IMR-90 (cell line): ENCODE results near the gene CFAP52. TPM values are rescaled to one million over a fixed set of nuclear protein-coding genes. Genes with fewer than 3 reads are reported as not detected.

Source experiments
- ATAC-seq: fragments of 200-7000 bp; cut with Tn5 transposase; 2 replicates; pipeline ENCODE4 v1.9.1; 2020; ENCODE audit warnings: low read depth, mild to moderate bottlenecking, moderate library complexity
- BruUV-seq: library from RNA; stranded (reverse); fragments of 400-500 nt; replicated peaks from 2 replicates; lab custom pipeline; 2021; lab: Mats Ljungman, UMichigan
- CTCF ChIA-PET: fragments of 300-600 bp; formaldehyde crosslinking; extraction: SDS; loops from one replicate; lab custom pipeline; 2021; ENCODE audit warnings: antibody characterized with exemption; lab: Yijun Ruan, JAX
- POLR2A ChIA-PET: fragments of 300-600 bp; sonication (Branson Sonifier 250); formaldehyde crosslinking; loops from one replicate; lab custom pipeline; 2022; ENCODE audit warnings: antibody characterized with exemption; ENCODE audit not compliant: unreplicated experiment; lab: Charles Lee
- DNase-seq: peaks from one replicate; pipeline ENCODE4 v3.0.0; 2013
- H2AFZ ChIP-seq: replicated peaks from 2 replicates; pipeline ENCODE3; 2013; ENCODE audit warnings: low read length, mild to moderate bottlenecking; ENCODE audit not compliant: poor library complexity
- H2AK5ac ChIP-seq: 2 replicates; pipeline ENCODE4 v1.6.1; 2013; ENCODE audit warnings: low read depth, low read length, inconsistent platforms
- H2AK9ac ChIP-seq: replicated peaks from 2 replicates; pipeline ENCODE3; 2013; ENCODE audit warnings: mild to moderate bottlenecking, low read depth, low read length, moderate library complexity; ENCODE audit not compliant: poor library complexity
- H2BK120ac ChIP-seq: 2 replicates; pipeline ENCODE4 v1.6.1; 2013; ENCODE audit warnings: low read depth, low read length, inconsistent platforms
- H2BK15ac ChIP-seq: 3 replicates; pipeline ENCODE4 v1.6.1; 2013; ENCODE audit warnings: low read depth, low read length, inconsistent platforms
- H2BK20ac ChIP-seq: 2 replicates; pipeline ENCODE4 v1.6.1; 2013; ENCODE audit warnings: low read depth, mild to moderate bottlenecking, inconsistent platforms, low read length, moderate library complexity
- H2BK5ac ChIP-seq: 2 replicates; pipeline ENCODE4 v1.6.1; 2013; ENCODE audit warnings: mild to moderate bottlenecking, low read depth, low read length, inconsistent platforms; ENCODE audit not compliant: poor library complexity, severe bottlenecking
- H3K14ac ChIP-seq: replicated peaks from 2 replicates; pipeline ENCODE4 v1.6.1; 2013; ENCODE audit warnings: low read depth, low read length, inconsistent platforms
- H3K18ac ChIP-seq: 2 replicates; pipeline ENCODE4 v1.6.1; 2013; ENCODE audit warnings: low read depth, low read length, control low read depth
- H3K23ac ChIP-seq: 2 replicates; pipeline ENCODE4 v1.6.1; 2013; ENCODE audit warnings: low read depth, low read length, inconsistent platforms
- H3K27ac ChIP-seq: 2 replicates; pipeline ENCODE4 v1.5.1; 2013; ENCODE audit warnings: mild to moderate bottlenecking, control low read depth, low read length; ENCODE audit not compliant: insufficient read depth
- H3K27me3 ChIP-seq: 2 replicates; pipeline ENCODE4 v1.6.1; 2013; ENCODE audit warnings: low read length; ENCODE audit not compliant: control insufficient read depth, insufficient read depth
- H3K36me3 ChIP-seq: 2 replicates; pipeline ENCODE4 v1.6.1; 2013; ENCODE audit warnings: low read length, mixed read lengths; ENCODE audit not compliant: control insufficient read depth, insufficient read depth
- H3K4ac ChIP-seq: 2 replicates; pipeline ENCODE4 v1.6.1; 2013; ENCODE audit warnings: low read depth, low read length, inconsistent platforms
- H3K4me1 ChIP-seq: 2 replicates; pipeline ENCODE4 v1.6.1; 2013; ENCODE audit warnings: low read length, mixed read lengths; ENCODE audit not compliant: control insufficient read depth, insufficient read depth
- H3K4me2 ChIP-seq: 2 replicates; pipeline ENCODE4 v1.6.1; 2013; ENCODE audit warnings: low read depth, mild to moderate bottlenecking, control low read depth, low read length, moderate library complexity
- H3K4me3 ChIP-seq: 2 replicates; pipeline ENCODE4 v1.5.1; 2013; ENCODE audit warnings: low read depth, mild to moderate bottlenecking, control low read depth, low read length, moderate library complexity; ENCODE audit not compliant: insufficient read depth
- H3K56ac ChIP-seq: 2 replicates; pipeline ENCODE4 v1.6.1; 2013; ENCODE audit warnings: low read length, inconsistent platforms; ENCODE audit not compliant: insufficient read depth; ENCODE audit errors: extremely low read depth
- H3K79me1 ChIP-seq, 2 experiments: 2 replicates each; pipeline ENCODE4 v1.6.1; 2013; ENCODE audit warnings: low read length in 2 of 2, inconsistent platforms in 1 of 2, low read depth in 1 of 2
- H3K9ac ChIP-seq: 2 replicates; pipeline ENCODE4 v1.6.1; 2013; ENCODE audit warnings: low read depth, low read length, control low read depth
- H3K9me1 ChIP-seq: 2 replicates; pipeline ENCODE4 v1.6.1; 2013; ENCODE audit warnings: low read length, inconsistent platforms; ENCODE audit not compliant: insufficient read depth
- H3K9me3 ChIP-seq: 2 replicates; pipeline ENCODE4 v1.6.1; 2013; ENCODE audit warnings: low read length; ENCODE audit not compliant: control insufficient read depth, insufficient read depth
- H4K20me1 ChIP-seq: 2 replicates; pipeline ENCODE4 v1.6.1; 2013; ENCODE audit warnings: low read length, inconsistent platforms; ENCODE audit not compliant: insufficient read depth
- H4K5ac ChIP-seq: 2 replicates; pipeline ENCODE4 v1.6.1; 2013; ENCODE audit warnings: mild to moderate bottlenecking, low read depth, low read length, control low read depth
- H4K8ac ChIP-seq, 2 experiments: 2 replicates each; pipeline ENCODE4 v1.6.1; 2013; ENCODE audit warnings: low read depth in 2 of 2, low read length in 2 of 2, control low read depth in 1 of 2, inconsistent platforms in 1 of 2
- H4K91ac ChIP-seq: 2 replicates; pipeline ENCODE4 v1.6.1; 2013; ENCODE audit warnings: low read depth, low read length, inconsistent platforms; ENCODE audit not compliant: insufficient read depth
- BHLHE40 ChIP-seq: fragments of 150-350 bp; IDR thresholded peaks from 2 replicates; pipeline ENCODE4 v1.6.1; 2016; ENCODE audit warnings: mild to moderate bottlenecking, low read depth, low read length
- CEBPB ChIP-seq: IDR thresholded peaks from 2 replicates; pipeline ENCODE4 v1.6.1; 2012; ENCODE audit warnings: low read depth, low read length, improper control_type of control experiment
- CHD1 ChIP-seq: IDR thresholded peaks from 2 replicates; pipeline ENCODE4 v1.6.1; 2012; ENCODE audit warnings: low read depth, low read length, improper control_type of control experiment
- CTCF ChIP-seq: conservative IDR thresholded peaks from 2 replicates; pipeline ENCODE4 v1.5.1; 2012; ENCODE audit warnings: mild to moderate bottlenecking, low read depth, low read length, improper control_type of control experiment
- MAFK ChIP-seq: IDR thresholded peaks from 2 replicates; pipeline ENCODE4 v1.6.1; 2012; ENCODE audit warnings: low read depth, low read length, improper control_type of control experiment
- MAZ ChIP-seq: IDR thresholded peaks from 2 replicates; pipeline ENCODE4 v1.6.1; 2012; ENCODE audit warnings: low read depth, mild to moderate bottlenecking, low read length, improper control_type of control experiment, moderate library complexity, borderline replicate concordance
- NFE2L2 ChIP-seq: fragments of 150-350 bp; IDR thresholded peaks from 2 replicates; pipeline ENCODE4 v1.6.1; 2016; ENCODE audit warnings: low read depth, mild to moderate bottlenecking, low read length
- POLR2A ChIP-seq: IDR thresholded peaks from 2 replicates; pipeline ENCODE4 v1.6.1; 2012; ENCODE audit warnings: mild to moderate bottlenecking, low read depth, low read length
- RAD21 ChIP-seq: IDR thresholded peaks from 2 replicates; pipeline ENCODE4 v1.6.1; 2012; ENCODE audit warnings: low read length, improper control_type of control experiment
- RFX5 ChIP-seq: IDR thresholded peaks from 2 replicates; pipeline ENCODE4 v1.8.0; 2012; ENCODE audit warnings: low read depth, mild to moderate bottlenecking, low read length, moderate library complexity
- USF2 ChIP-seq: fragments of 150-350 bp; IDR thresholded peaks from 2 replicates; pipeline ENCODE4 v1.6.1; 2017; ENCODE audit warnings: mild to moderate bottlenecking, antibody characterized with exemption, low read length, low read depth
- WGBS, 2 experiments: methylation state at CpG; one replicate each; pipeline versions ENCODE4 v1.1.5 to v1.1.7; 2013; ENCODE audit warnings: missing lambda C conversion rate in 2 of 2; ENCODE audit not compliant: insufficient read length in 1 of 2; ENCODE audit errors: extremely low coverage in 2 of 2; 5-methylcytosine and 5-hydroxymethylcytosine counted together
- dilution Hi-C: fragments of 300-500 bp; cut with HindIII; formaldehyde crosslinking; loops from one replicate; pipeline ENCODE4 v1.14.3; 2018; ENCODE audit warnings: low sequenced_read_pairs; ENCODE audit not compliant: unreplicated experiment
- in situ Hi-C: fragments of 300-500 bp; cut with MboI; formaldehyde crosslinking; loops from 3 replicates; pipeline ENCODE4 v1.14.3; 2019; ENCODE audit warnings: low sequenced_read_pairs, inconsistent platforms, mixed read lengths
- intact Hi-C: fragments of 100-400 bp; cut with micrococcal nuclease; formaldehyde crosslinking; loops from 2 replicates; pipeline ENCODE4 v1.10.0; 2022
- polyA plus RNA-seq, 3 experiments: library from polyadenylated mRNA; depleted of rRNA; stranded (reverse); fragments of >200 nt; gene quantifications; 2 replicates each; pipeline ENCODE4 v1.2.3, GENCODE V29; 2012; ENCODE audit warnings: low replicate concordance in 1 of 3
- total RNA-seq: library from RNA; depleted of rRNA; stranded (reverse); fragments of >200 nt; gene quantifications from 2 replicates; pipeline ENCODE4 v1.2.3, GENCODE V29; 2012
- TF ChIP-seq, protein P1 (sequence below): fragments of 150-350 bp; IDR thresholded peaks from 2 replicates; pipeline ENCODE4 v1.6.1; 2016; ENCODE audit warnings: low read depth, mild to moderate bottlenecking, low read length, moderate library complexity, borderline replicate concordance

Gene CFAP52
- total and polyA plus RNA-seq, 2 of the 4 experiments (the other 2 are of a cell fraction): 0.22 TPM; not detected in 1

- dilution Hi-C loops: no loop called here
- no peak for ATAC-seq
Measured at GRCh38 chr17:9533441-9533840, 43.0 kb upstream of the CFAP52 start.

More at GRCh38 chr17:9533441-9533840, 43.0 kb upstream of the CFAP52 start:
- ChIA-PET POLR2A (no interaction called here), CTCF (no interaction called here)
- H3K36me3 ChIP-seq: no peaks in the 10 kb centered on the region
- no peak for TF ChIP-seq BHLHE40
- TF ChIP-seq POLR2A: no peak
- TF ChIP-seq CEBPB: no peak
- no peak for TF ChIP-seq USF2
- no peak for TF ChIP-seq CHD1
- no peak for TF ChIP-seq MAFK
- no peak for TF ChIP-seq CTCF
- no peak for TF ChIP-seq RFX5
- TF ChIP-seq MAZ: no peak
- TF ChIP-seq, protein P1, sequence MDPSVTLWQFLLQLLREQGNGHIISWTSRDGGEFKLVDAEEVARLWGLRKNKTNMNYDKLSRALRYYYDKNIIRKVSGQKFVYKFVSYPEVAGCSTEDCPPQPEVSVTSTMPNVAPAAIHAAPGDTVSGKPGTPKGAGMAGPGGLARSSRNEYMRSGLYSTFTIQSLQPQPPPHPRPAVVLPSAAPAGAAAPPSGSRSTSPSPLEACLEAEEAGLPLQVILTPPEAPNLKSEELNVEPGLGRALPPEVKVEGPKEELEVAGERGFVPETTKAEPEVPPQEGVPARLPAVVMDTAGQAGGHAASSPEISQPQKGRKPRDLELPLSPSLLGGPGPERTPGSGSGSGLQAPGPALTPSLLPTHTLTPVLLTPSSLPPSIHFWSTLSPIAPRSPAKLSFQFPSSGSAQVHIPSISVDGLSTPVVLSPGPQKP: no peak
- no peak for TF ChIP-seq NFE2L2
- no peak for TF ChIP-seq RAD21
- H4K8ac ChIP-seq: no peak overlapping the region
- H3K4me3 ChIP-seq: no peak overlapping the region
- H3K9me1 ChIP-seq: no peaks in the 10 kb centered on the region; the same call in 1 of the 2 replicates
- no peak overlapping the region for H2AK5ac ChIP-seq
- WGBS, 2 experiments: no CpG with 5 or more reads among the region's 4 CpGs
- intact Hi-C loops (no loop called here), in situ Hi-C loops (loop anchor here (25.0 kb wide), 1 partner anchor 746 kb away; the partner anchor contains the start of gene MFSD6L)
- no peak overlapping the region for H3K14ac ChIP-seq
- no peaks in the 10 kb centered on the region for H3K4me1 ChIP-seq
- H3K9me3 ChIP-seq: no peaks in the 10 kb centered on the region
- H4K20me1 ChIP-seq: no peaks in the 10 kb centered on the region
- no peak overlapping the region for H3K56ac ChIP-seq
- no peak overlapping the region for H2AK9ac ChIP-seq
- H4K5ac ChIP-seq: no peak overlapping the region
- H3K4me2 ChIP-seq: no peak overlapping the region
- H2BK120ac ChIP-seq: no peak overlapping the region
- no peak overlapping the region for H3K9ac ChIP-seq
- H3K23ac ChIP-seq: no peak overlapping the region
- H3K27me3 ChIP-seq: no peaks in the 10 kb centered on the region
- H4K91ac ChIP-seq: no peak overlapping the region
- H2BK15ac ChIP-seq: no peak overlapping the region
- no peaks in the 10 kb centered on the region for H3K79me1 ChIP-seq
- no peak for DNase-seq
- no peak overlapping the region for H2BK20ac ChIP-seq
- no peak overlapping the region for H2BK5ac ChIP-seq
- no peak overlapping the region for H3K4ac ChIP-seq
- H3K27ac ChIP-seq: no peak overlapping the region
- no TSS peak for BruUV-seq
- H2AFZ ChIP-seq: no peak overlapping the region
- H3K18ac ChIP-seq: no peak overlapping the region
